Measurements from ENCODE around the gene CADM2.

Gene CADM2

DNA sequence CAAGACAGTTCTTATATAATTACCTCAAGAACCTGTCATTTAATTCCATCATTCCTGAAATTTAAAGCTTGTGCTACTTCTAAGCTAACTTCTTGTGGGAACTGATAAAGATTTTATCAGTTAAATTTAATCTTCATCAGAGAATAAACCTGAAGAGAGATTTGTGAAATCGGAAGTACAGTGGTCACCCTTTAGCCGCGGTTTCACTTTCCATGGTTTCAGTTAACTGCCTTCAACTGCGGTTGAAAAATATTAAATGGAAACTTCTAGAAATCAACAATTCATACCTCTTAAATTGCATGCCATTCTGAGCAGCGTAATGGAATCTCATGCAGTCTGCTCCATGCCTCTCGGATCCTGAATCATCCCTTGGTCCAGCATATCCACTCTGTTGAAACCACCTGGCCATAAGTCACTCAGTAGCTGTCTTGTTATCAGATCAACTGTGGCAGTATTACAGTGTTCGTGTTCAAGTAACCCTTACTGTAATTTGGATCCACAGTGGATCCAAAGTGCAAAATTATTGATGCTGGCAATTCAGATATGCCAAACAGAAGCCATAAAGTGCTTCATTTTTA is 626.1 kb downstream of the CADM2 start:
- no peak overlapping the region for H3K4me3 ChIP-seq (ENCODE audit: low read depth, low read length)
- no peak for DNase-seq (ENCODE audit: low read depth)
- TF ChIP-seq, protein P1, sequence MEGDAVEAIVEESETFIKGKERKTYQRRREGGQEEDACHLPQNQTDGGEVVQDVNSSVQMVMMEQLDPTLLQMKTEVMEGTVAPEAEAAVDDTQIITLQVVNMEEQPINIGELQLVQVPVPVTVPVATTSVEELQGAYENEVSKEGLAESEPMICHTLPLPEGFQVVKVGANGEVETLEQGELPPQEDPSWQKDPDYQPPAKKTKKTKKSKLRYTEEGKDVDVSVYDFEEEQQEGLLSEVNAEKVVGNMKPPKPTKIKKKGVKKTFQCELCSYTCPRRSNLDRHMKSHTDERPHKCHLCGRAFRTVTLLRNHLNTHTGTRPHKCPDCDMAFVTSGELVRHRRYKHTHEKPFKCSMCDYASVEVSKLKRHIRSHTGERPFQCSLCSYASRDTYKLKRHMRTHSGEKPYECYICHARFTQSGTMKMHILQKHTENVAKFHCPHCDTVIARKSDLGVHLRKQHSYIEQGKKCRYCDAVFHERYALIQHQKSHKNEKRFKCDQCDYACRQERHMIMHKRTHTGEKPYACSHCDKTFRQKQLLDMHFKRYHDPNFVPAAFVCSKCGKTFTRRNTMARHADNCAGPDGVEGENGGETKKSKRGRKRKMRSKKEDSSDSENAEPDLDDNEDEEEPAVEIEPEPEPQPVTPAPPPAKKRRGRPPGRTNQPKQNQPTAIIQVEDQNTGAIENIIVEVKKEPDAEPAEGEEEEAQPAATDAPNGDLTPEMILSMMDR (conservative IDR thresholded peaks at IDR 0.05; ENCODE audit: low read depth, low read length): no peak

DNA sequence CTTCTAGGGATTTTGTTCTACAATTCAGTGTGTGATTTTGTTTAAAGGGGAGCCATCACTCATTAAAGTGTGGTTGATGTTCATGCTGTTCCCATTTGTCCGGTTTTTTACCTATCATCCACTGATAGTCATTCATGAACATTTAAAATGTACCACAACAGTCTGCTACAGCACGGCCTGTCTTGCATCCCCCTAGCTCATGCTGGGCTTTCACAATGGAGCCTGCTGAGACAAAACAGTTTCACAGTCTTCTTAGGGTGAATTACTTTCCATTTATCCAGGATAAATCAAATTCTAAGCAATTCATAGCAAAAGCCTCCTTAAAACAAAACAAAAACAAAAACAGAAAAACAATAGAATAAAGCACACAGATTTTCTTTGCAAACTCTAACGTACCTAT is 627.2 kb downstream of the CADM2 start:
- TF ChIP-seq, protein P1 (conservative IDR thresholded peaks at IDR 0.05; ENCODE audit: low read depth, low read length): no peak
- no peak overlapping the region for H3K4me3 ChIP-seq (ENCODE audit: low read depth, low read length)
- no peak for DNase-seq (ENCODE audit: low read depth)

DNA sequence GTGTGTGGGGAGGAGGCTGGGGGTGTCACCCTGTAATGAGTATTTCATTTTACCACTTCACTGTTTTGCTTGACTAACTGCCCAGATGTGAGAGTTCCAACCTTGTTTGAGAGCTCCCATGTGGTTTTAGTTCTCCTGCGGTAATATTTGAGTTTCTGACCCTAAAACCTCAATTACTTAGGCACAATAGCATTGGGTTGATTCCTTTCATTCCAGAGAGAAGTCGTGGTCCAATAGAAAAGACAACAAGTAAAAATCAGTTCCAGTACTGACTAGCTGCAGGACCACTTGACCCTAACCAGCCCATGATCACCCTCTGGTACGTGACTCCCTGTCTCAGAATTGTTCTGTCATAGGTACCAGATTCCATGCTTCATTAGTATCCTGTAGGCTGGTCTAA is 630.4 kb downstream of the CADM2 start:
- no peak overlapping the region for H3K4me3 ChIP-seq (ENCODE audit: low read depth, low read length)
- TF ChIP-seq, protein P1 (conservative IDR thresholded peaks at IDR 0.05; ENCODE audit: low read depth, low read length): no peak
- peak; percentile 96 for DNase-seq (ENCODE audit: low read depth)

- no peak for DNase-seq (ENCODE audit: low read depth)
- H3K4me3 ChIP-seq (ENCODE audit: low read depth, low read length): no peak overlapping the region
- TF ChIP-seq, protein P1 (conservative IDR thresholded peaks at IDR 0.05; ENCODE audit: low read depth, low read length): no peak
Measured at GRCh38 chr3:85591451-85591850, 632.7 kb downstream of the CADM2 start.

DNA sequence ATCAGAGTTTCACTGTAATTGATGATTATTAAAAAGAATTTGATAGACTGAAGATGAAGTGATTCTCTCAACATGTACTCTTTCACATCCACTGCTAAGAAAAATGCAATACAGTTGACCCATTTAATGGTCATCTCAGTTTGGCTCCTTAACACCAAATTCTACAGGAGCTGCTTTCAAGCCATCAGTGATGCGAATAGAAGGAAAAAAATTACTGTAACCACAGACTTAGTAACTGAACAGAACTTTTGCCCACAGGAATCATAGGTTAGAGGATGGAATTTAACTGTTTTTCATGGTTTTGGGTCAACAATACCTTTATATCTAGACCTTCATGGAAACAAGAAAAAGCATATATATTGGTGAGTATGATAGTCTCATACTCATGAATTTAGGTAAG is 633.5 kb downstream of the CADM2 start:
- no peak overlapping the region for H3K4me3 ChIP-seq (ENCODE audit: low read depth, low read length)
- DNase-seq (ENCODE audit: low read depth): peak; percentile 60
- TF ChIP-seq, protein P1 (conservative IDR thresholded peaks at IDR 0.05; ENCODE audit: low read depth, low read length): no peak

GRCh38 chr3:85594676-85595075 is 635.9 kb downstream of the CADM2 start:
- DNase-seq (ENCODE audit: low read depth): peak; percentile 17
- no peak overlapping the region for H3K4me3 ChIP-seq (ENCODE audit: low read depth, low read length)
- TF ChIP-seq, protein P1 (conservative IDR thresholded peaks at IDR 0.05; ENCODE audit: low read depth, low read length): no peak

GRCh38 chr3:85603378-85603777 is 644.6 kb downstream of the CADM2 start:
- no peak overlapping the region for H3K4me3 ChIP-seq (ENCODE audit: low read depth, low read length)
- no peak for DNase-seq (ENCODE audit: low read depth)
- TF ChIP-seq, protein P1 (conservative IDR thresholded peaks at IDR 0.05; ENCODE audit: low read depth, low read length): no peak

All from choroid plexus epithelial cell (primary cell).